Endodermal cell (in vitro differentiated cells): ENCODE data around the gene RAB39B. TPM values are rescaled to one million over a fixed set of nuclear protein-coding genes. Genes with fewer than 3 reads are reported as not detected.

Source experiments
- DNase-seq: peaks from one replicate; pipeline ENCODE4 v3.0.0-alpha.2; 2017
- H3K27ac ChIP-seq: 2 replicates; pipeline ENCODE4 v1.5.1; 2013; ENCODE audit warnings: mild to moderate bottlenecking, low read depth, low read length, moderate library complexity
- H3K27me3 ChIP-seq: 2 replicates; pipeline ENCODE4 v1.6.1; 2013; ENCODE audit warnings: mild to moderate bottlenecking, low read length, moderate library complexity; ENCODE audit not compliant: insufficient read depth, control insufficient read depth, poor library complexity, severe bottlenecking
- H3K36me3 ChIP-seq: 2 replicates; pipeline ENCODE4 v1.7.0; 2013; ENCODE audit warnings: mild to moderate bottlenecking, low read length, moderate library complexity; ENCODE audit not compliant: control insufficient read depth, insufficient read depth
- H3K4me1 ChIP-seq: one replicate; pipeline ENCODE4 v1.7.0; 2013; ENCODE audit warnings: low read length; ENCODE audit not compliant: control insufficient read depth, insufficient read depth
- H3K4me3 ChIP-seq: 2 replicates; pipeline ENCODE4 v1.5.1; 2013; ENCODE audit warnings: mild to moderate bottlenecking, low read length, moderate library complexity
- H3K9ac ChIP-seq: 2 replicates; pipeline ENCODE4 v1.6.1; 2013; ENCODE audit warnings: mild to moderate bottlenecking, low read length, moderate library complexity; ENCODE audit not compliant: poor library complexity, severe bottlenecking; ENCODE audit errors: extremely low read depth
- H3K9me3 ChIP-seq: 2 replicates; pipeline ENCODE4 v1.6.1; 2013; ENCODE audit warnings: mild to moderate bottlenecking, low read length, moderate library complexity; ENCODE audit not compliant: control insufficient read depth
- H3K27ac Mint-ChIP-seq: 2 replicates; pipeline ENCODE4 v1.8.0; 2020; ENCODE audit warnings: mixed read lengths
- H3K27me3 Mint-ChIP-seq: 2 replicates; pipeline ENCODE4 v1.8.0; 2021; ENCODE audit warnings: mild to moderate bottlenecking, mixed read lengths; ENCODE audit not compliant: insufficient read depth
- H3K36me3 Mint-ChIP-seq: 2 replicates; pipeline ENCODE4 v1.8.0; 2020; ENCODE audit warnings: low read depth, mixed read lengths
- H3K4me1 Mint-ChIP-seq: 2 replicates; pipeline ENCODE4 v1.8.0; 2020; ENCODE audit warnings: mixed read lengths
- H3K4me3 Mint-ChIP-seq: 2 replicates; pipeline ENCODE4 v1.8.0; 2020; ENCODE audit warnings: mild to moderate bottlenecking, moderate library complexity, mixed read lengths
- H3K9me3 Mint-ChIP-seq: 2 replicates; pipeline ENCODE4 v1.8.0; 2020; ENCODE audit warnings: mild to moderate bottlenecking, mixed read lengths
- CTCF ChIP-seq: fragments of 200-600 bp; sonication (generic); conservative IDR thresholded peaks from 2 replicates; pipeline ENCODE4 v1.5.0; 2021; ENCODE audit warnings: antibody characterized with exemption, mild to moderate bottlenecking
- WGBS, 2 experiments: methylation state at CpG; one replicate each; pipeline versions ENCODE4 v1.1.5 to v1.1.7; 2013; ENCODE audit warnings: missing lambda C conversion rate in 2 of 2, mixed read lengths in 1 of 2; ENCODE audit not compliant: insufficient coverage in 1 of 2, insufficient read length in 1 of 2; 5-methylcytosine and 5-hydroxymethylcytosine counted together
- total RNA-seq, 2 donors: library from RNA; stranded (reverse); fragmentation: NEBNext Ultra II Directional in 1 of 2; extraction: Animal tissue kit (Norgen Biotek cat#: 25700) in 1 of 2; gene quantifications; 2 replicates in 1 of 2; 3 replicates in 1 of 2; pipeline ENCODE4 v1.2.1, GENCODE V29; 2021

The RAB39B gene
- total RNA-seq, 2 donors from 2014 or later: 3.7 to 5.1 TPM

DNA sequence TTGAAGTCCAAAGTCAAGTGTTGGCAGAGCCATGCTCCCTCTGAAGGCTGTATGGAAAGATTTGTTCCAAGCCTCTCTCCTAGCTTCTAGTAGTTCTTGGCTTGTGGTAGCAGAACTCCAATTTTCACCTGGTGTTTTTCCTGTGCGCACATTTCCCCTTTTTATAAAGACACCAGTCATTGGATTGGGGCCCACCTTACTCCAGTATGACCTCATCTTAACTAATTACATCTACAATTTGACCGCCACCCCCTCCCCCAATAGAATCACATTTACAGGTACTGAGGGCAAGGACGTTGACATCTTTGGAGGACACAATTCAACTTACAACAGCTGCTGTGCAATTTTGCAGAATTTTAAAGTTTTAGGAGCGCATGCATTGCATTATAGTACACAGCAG lies 16.8 kb downstream of the RAB39B start:
- Mint-ChIP-seq H3K9me3 (peaks cover 43% of the 10 kb centered on the region), H3K27ac (no peak overlapping the region), H3K4me1 (no peaks in the 10 kb centered on the region), H3K4me3 (no peak overlapping the region), H3K36me3 (peaks cover 2% of the 10 kb centered on the region), H3K27me3 (no peaks in the 10 kb centered on the region)
- no peaks in the 10 kb centered on the region for H3K36me3 ChIP-seq
- no peaks in the 10 kb centered on the region for H3K4me1 ChIP-seq
- H3K27me3 ChIP-seq: no peaks in the 10 kb centered on the region
- no peak overlapping the region for H3K4me3 ChIP-seq
- no peak overlapping the region for H3K27ac ChIP-seq
- no peak for TF ChIP-seq CTCF
- no peak for DNase-seq
- 87 to 100% methylated on average over 1 to 4 of the region's 4 CpGs for WGBS, 2 experiments
- no peaks in the 10 kb centered on the region for H3K9me3 ChIP-seq
- no peak overlapping the region for H3K9ac ChIP-seq

DNA sequence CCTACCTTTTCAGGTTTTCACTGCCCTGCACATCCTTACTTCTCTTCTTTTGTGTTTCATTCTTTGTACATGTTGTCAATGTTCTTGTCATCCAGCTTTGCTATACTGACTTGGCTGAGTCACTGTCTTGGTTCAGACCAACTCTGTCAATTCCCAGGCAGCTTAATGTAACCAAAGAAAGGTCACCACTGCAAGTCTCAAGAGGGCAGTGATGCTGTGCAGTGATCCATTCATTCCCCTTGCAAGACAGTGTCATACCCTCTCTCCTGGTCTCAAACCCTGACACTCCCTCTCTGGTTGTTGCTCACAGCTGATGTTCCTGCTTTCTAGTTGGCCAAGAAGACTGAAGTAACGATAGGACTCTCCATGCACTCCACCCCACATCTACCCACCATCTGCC lies 17.5 kb downstream of the RAB39B start:
- Mint-ChIP-seq H3K4me3 (no peak overlapping the region), H3K27ac (no peak overlapping the region), H3K4me1 (no peaks in the 10 kb centered on the region), H3K36me3 (peaks cover 2% of the 10 kb centered on the region), H3K9me3 (peaks cover 47% of the 10 kb centered on the region), H3K27me3 (no peaks in the 10 kb centered on the region)
- WGBS, 2 experiments: 95% methylated on average over 1 of the region's 1 CpG; no CpG with 5 or more reads in 1 of the 2 experiments
- Histone ChIP-seq H3K27ac (no peak overlapping the region), H3K9me3 (no peaks in the 10 kb centered on the region), H3K4me1 (no peaks in the 10 kb centered on the region), H3K4me3 (no peak overlapping the region), H3K27me3 (no peaks in the 10 kb centered on the region), H3K36me3 (no peaks in the 10 kb centered on the region), H3K9ac (no peak overlapping the region)
- TF ChIP-seq CTCF: no peak
- no peak for DNase-seq

DNA sequence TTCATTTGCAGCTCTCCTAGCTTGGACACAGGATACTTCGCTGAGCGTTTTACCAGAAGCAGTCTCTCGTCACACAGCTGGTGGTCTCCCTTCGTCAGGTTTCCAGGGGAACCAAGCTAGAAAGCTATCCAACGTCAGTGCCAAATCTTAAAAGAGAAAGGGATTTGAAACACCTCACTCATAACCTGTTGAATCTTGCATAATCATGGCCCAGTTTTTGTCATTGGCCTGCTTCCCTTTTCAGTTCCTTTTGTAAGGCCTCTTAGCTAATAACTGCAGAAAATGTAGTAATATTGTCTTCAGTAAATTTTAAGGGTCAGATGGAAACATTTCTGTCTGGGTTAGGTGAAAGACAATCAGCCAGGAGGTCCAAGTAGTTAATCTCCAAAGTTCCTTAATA lies 22.0 kb downstream of the RAB39B start:
- Mint-ChIP-seq H3K4me3 (no peak overlapping the region), H3K4me1 (no peaks in the 10 kb centered on the region), H3K36me3 (peaks cover 23% of the 10 kb centered on the region), H3K9me3 (peaks cover 52% of the 10 kb centered on the region), H3K27ac (no peak overlapping the region), H3K27me3 (no peaks in the 10 kb centered on the region)
- no peaks in the 10 kb centered on the region for H3K27me3 ChIP-seq
- no peak for DNase-seq
- H3K9me3 ChIP-seq: no peaks in the 10 kb centered on the region
- 86% methylated on average over 5 of the region's 5 CpGs; no CpG with 5 or more reads in 1 of the 2 experiments for WGBS, 2 experiments
- H3K4me1 ChIP-seq: no peaks in the 10 kb centered on the region
- peaks cover 21% of the 10 kb centered on the region for H3K36me3 ChIP-seq
- H3K4me3 ChIP-seq: no peak overlapping the region
- no peak overlapping the region for H3K9ac ChIP-seq
- no peak overlapping the region for H3K27ac ChIP-seq
- TF ChIP-seq CTCF: no peak
